ENCODE measurements around the gene CCDC106. TPM values are rescaled to one million over a fixed set of nuclear protein-coding genes. Genes with fewer than 3 reads are reported as not detected.

CCDC106 gene
- total and polyA plus RNA-seq, 7 donors: 5.5 to 22.9 (median 16.6) TPM

DNA sequence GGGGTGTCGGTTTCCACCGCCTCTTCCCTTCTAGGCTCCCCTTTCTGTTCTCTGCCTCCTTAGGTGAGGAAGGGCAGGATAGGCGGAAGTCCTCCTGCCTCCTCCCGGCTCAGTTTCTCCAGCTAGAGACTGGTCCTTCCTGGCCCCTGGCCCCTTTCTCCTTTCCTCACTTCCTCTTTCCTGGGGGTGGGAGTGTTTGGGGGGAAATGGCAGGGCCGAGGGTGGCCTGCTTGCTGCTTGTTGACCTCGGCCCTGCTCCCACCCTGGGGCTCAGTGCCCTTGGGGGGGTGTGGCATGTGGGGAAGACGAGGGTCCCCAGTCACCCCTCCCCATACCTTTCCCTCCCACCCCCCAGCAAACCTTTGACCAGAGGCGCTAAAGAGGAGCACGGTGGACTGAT, 11.8 kb downstream of the CCDC106 start:
- no peak overlapping the region for H3K27ac ChIP-seq
- TF ChIP-seq, protein P1, sequence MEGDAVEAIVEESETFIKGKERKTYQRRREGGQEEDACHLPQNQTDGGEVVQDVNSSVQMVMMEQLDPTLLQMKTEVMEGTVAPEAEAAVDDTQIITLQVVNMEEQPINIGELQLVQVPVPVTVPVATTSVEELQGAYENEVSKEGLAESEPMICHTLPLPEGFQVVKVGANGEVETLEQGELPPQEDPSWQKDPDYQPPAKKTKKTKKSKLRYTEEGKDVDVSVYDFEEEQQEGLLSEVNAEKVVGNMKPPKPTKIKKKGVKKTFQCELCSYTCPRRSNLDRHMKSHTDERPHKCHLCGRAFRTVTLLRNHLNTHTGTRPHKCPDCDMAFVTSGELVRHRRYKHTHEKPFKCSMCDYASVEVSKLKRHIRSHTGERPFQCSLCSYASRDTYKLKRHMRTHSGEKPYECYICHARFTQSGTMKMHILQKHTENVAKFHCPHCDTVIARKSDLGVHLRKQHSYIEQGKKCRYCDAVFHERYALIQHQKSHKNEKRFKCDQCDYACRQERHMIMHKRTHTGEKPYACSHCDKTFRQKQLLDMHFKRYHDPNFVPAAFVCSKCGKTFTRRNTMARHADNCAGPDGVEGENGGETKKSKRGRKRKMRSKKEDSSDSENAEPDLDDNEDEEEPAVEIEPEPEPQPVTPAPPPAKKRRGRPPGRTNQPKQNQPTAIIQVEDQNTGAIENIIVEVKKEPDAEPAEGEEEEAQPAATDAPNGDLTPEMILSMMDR (IDR thresholded peaks at IDR 0.05): no peak
- DNase-seq: no peak
- peaks cover 0 to 47% (median 43%) of the 10 kb centered on the region in 4 donors for H3K4me1 ChIP-seq
- WGBS, 2 donors: 74 to 77% methylated on average over 9 of the region's 9 CpGs
- no peaks in the 10 kb centered on the region for H3K27me3 ChIP-seq
- H3K9me3 ChIP-seq: no peaks in the 10 kb centered on the region
- no peak overlapping the region for H3K4me3 ChIP-seq
- intact Hi-C loops (cut with DNase I): loop anchor here (10.0 kb wide), 1 partner anchor 545 kb away; the partner anchor contains the start of gene PPP1R12C
- peaks cover 39 to 61% (median 49%) of the 10 kb centered on the region in 4 donors for H3K36me3 ChIP-seq

DNA sequence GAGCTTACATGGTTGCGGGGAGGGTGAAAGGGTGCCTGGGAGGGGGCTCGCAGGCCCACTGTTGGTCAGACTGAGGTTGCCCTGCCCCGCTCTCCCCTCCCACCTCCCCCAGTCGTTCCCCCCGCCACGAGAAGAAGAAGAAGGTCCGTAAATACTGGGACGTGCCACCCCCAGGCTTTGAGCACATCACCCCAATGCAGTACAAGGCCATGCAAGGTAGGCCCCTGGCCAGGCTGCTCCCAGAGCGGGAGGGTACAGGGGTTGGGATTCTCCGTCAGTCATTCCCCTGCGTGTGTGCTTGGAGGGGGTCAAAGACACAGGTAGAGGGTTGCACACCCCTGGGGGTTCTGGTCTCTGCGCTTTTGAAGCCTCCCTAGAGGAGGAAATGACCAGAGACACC, 12.4 kb downstream of the CCDC106 start:
- H3K4me3 ChIP-seq: no peak overlapping the region
- intact Hi-C loops (cut with DNase I): no loop called here
- TF ChIP-seq POLR2A (IDR thresholded peaks at IDR 0.05) (no peak), EP300 (IDR thresholded peaks at IDR 0.05) (no peak), POLR2AphosphoS5 (IDR thresholded peaks at IDR 0.05) (no peak)
- TF ChIP-seq, protein P1 (IDR thresholded peaks at IDR 0.05): no peak
- no peak for DNase-seq
- 87 to 91% methylated on average over 12 of the region's 12 CpGs for WGBS, 2 donors
- peaks cover 39 to 64% (median 50%) of the 10 kb centered on the region in 4 donors for H3K36me3 ChIP-seq
- no peak overlapping the region for H3K27ac ChIP-seq
- no peaks in the 10 kb centered on the region for H3K27me3 ChIP-seq
- H3K9me3 ChIP-seq: no peaks in the 10 kb centered on the region
- peaks cover 0 to 46% (median 43%) of the 10 kb centered on the region in 4 donors for H3K4me1 ChIP-seq

DNA sequence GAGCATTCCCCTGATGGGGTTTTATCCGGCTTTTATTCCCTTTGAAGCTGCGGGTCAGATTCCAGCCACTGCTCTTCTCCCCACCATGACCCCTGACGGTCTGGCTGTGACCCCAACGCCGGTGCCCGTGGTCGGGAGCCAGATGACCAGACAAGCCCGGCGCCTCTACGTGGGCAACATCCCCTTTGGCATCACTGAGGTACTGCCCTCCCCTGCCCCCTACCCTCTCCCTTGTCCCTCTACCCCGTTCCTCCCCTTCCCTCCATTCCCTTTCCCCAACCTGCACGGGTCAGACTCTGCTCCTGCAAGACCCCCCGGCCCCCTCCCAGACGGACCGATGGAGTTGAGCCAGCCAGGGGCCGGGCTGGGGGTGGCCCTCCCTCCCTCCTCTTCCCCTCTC, 13.0 kb downstream of the CCDC106 start:
- Histone ChIP-seq H3K4me1 (peaks cover 0 to 42% (median 39%) of the 10 kb centered on the region in 4 donors), H3K27me3 (no peaks in the 10 kb centered on the region), H3K4me3 (no peak overlapping the region), H3K9me3 (no peaks in the 10 kb centered on the region), H3K27ac (no peak overlapping the region), H3K36me3 (peaks cover 45 to 69% (median 54%) of the 10 kb centered on the region in 4 donors)
- no peak for DNase-seq
- 77 to 88% methylated on average over 16 of the region's 16 CpGs for WGBS, 2 donors
- intact Hi-C loops (cut with DNase I): no loop called here
- TF ChIP-seq, protein P1 (IDR thresholded peaks at IDR 0.05): no peak
- no peak for TF ChIP-seq POLR2AphosphoS5 (IDR thresholded peaks at IDR 0.05)
- no peak for TF ChIP-seq EP300 (IDR thresholded peaks at IDR 0.05)
- TF ChIP-seq POLR2A (IDR thresholded peaks at IDR 0.05): no peak

DNA sequence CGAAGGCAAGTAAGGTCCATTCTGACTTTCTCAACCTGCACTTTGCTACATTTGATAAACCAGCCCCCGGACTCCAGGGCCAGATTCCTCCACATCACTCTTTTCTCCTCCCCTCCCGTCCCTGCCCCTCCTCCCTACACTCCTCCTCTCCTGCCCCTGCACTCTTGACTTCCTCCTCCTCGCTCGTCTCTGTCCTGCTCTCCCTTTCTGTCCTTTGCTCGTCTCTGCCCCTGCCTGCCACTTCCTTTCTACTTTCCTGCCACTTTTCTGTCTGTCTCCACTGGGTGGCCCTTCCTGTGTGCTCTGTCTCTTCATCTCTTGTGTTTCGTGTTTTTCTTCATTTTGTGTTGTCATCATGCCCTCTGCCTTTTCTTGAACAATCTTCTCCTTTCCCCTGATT, 13.8 kb downstream of the CCDC106 start:
- intact Hi-C loops (cut with DNase I): no loop called here
- TF ChIP-seq, protein P1 (IDR thresholded peaks at IDR 0.05): no peak
- TF ChIP-seq POLR2AphosphoS5 (IDR thresholded peaks at IDR 0.05) (no peak), POLR2A (IDR thresholded peaks at IDR 0.05) (no peak), EP300 (IDR thresholded peaks at IDR 0.05) (no peak)
- H3K36me3 ChIP-seq: peaks cover 53 to 78% (median 63%) of the 10 kb centered on the region in 4 donors
- H3K4me1 ChIP-seq: peaks cover 0 to 34% (median 31%) of the 10 kb centered on the region in 4 donors
- H3K27ac ChIP-seq: no peak overlapping the region
- 72 to 74% methylated on average over 7 of the region's 7 CpGs for WGBS, 2 donors
- H3K27me3 ChIP-seq: no peaks in the 10 kb centered on the region
- no peak overlapping the region for H3K4me3 ChIP-seq
- DNase-seq: no peak
- no peaks in the 10 kb centered on the region for H3K9me3 ChIP-seq
